ENCODE data around the gene TMCO6. TPM values are rescaled to one million over a fixed set of nuclear protein-coding genes. Genes with fewer than 3 reads are reported as not detected.

The TMCO6 gene
- total RNA-seq: 9.3 and 12.5 TPM in 2 replicates

DNA sequence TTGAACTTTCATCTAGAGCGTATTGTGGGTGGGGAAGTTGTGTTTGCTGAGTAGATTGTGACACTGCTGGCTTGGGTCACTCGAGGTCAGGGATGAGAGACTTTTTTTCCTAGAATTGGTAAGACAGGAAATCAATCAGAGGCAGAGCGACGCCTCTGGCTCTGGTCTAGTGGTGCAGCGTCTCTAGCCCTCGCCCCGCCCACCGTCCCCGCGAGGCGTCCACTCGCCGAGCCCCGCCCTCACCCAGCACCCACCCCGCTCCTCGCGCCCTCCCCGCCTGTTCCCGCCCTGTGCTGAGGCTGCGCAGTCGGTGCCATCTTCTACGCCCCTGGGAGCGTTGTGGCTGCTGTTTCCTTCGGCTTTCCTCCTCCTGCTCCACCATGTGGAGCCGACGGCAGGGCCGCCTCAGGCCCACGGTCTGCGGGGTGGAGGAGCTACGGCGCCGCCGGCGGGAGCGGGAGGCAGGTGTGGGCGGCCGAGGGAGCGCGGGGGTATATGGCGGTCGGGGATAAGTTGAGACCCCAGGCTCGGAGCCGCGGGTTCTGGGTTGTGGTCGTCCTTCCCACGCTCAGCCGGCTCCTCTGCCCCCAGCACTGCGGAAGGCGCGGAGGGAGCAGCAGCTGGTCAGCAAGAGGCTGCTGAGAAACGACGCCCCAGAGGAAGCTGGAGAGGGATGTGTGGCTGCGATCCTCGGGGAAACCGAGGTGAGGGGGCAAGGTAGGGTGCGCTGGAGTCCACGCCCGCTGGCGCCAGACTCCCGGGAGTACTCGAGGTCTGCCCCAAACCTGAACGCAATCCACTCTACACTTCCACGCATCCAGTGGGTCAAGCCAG lies at the start of gene TMCO6:
Gene TMCO6 (plus strand): TSS at position 304 of the 834 bp plus-strand sequence. CDS start 77 bp downstream, at position 381.

DNA sequence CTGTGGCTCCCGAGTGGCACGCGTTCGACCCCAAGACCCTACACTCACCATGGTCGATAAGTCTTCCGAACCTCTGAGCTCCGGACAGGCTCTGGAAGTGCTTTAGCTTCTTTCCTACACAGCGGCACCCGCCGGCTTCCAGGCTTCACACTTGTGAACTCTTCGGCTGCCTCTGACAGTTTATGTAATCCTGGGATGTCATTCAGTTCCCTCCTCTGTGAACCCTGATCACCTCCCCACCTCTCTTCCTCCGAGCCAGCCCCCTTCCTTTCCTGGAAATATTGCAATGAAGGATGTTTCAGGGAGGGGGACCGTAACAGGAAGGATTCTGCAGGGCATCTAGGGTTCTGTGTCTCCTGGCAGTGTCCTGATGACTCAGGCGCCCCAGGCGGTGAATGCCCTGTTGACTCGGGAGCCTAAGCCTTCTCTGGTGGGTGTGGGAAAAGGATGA lies 6.2 kb upstream of the TMCO6 start, which contains the start of gene CD14:
Gene CD14 (minus strand): TSS at position 155 of the 451 bp plus-strand sequence. CDS start 104 bp downstream, at position 51.

DNA sequence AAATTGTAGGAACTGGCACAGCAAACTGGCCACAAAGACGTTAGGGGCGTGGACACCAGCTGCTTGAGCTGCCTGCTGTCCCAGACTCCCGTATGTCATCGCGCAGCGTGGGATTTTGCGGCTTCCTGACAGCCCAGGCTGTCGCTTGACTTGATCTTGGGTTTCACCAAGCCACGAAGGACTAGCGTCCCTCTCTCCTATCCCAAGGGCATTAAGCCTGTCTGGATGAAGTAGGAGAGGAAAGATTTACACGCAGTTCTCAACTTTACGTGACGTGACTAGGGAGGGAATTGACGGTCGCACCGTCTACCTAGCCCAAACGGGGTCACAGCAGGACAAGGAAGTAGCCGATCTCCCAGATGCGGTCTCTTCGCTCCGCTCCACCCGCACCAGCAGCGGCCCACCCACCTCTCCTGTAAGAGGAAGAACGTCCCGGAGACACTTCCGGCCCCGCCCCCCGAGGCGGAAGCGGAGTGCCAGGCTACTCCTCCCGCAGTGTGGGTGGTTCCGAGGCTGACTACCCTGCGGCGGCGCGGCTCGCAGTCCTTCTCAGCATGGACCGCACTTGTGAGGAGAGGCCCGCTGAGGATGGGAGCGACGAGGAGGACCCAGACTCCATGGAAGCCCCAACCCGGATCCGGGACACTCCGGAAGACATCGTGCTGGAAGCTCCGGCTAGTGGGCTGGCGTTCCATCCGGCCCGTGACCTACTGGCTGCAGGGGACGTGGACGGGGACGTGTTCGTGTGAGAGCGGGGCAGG lies 25.3 kb downstream of the TMCO6 start, which contains the start of gene WDR55:
Gene WDR55 (plus strand): TSS at position 546 of the 761 bp plus-strand sequence. CDS start 9 bp downstream, at position 555.

DNA sequence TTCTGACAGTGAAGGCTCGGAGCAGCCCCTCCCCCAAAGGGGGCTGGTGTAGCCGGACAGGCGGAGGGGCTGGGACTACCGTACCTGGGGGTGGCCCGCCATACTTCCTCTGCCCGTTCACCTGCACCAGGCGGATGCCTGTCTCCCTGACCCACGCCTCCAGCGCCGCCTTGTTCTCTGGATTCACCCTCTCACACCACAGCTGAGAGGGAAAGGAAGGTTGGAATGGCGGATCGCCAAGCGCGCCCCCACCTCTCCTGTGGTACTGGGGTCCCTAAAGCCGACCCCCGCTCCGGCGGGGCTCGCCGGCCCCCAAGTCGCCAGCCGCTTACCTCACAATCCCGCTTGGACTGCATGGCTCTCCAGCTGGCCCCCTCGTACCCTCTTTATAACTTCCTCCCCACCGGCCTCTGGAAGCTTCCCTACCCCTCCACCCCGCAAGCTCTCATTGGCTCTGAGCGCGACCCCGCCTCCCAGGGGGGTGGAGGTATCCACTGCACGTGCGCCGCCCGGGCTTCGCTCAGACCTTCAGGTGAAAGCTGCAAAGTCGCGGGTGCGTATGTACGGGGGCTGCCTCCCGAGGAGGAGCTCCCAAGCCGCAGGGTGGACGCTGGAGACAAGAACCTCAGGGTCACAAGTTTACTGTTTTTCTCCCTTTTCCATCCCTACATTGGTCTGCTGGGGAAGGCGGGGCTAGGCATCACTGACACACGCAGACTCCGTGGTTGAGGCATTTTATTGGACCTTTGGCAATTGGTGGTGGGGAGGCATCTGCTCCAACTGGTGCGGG lies 34.1 kb downstream of the TMCO6 start, which contains the start of gene DND1:
Gene DND1 (minus strand): TSS at position 390 of the 790 bp plus-strand sequence. CDS start 34 bp downstream, at position 356.

DNA sequence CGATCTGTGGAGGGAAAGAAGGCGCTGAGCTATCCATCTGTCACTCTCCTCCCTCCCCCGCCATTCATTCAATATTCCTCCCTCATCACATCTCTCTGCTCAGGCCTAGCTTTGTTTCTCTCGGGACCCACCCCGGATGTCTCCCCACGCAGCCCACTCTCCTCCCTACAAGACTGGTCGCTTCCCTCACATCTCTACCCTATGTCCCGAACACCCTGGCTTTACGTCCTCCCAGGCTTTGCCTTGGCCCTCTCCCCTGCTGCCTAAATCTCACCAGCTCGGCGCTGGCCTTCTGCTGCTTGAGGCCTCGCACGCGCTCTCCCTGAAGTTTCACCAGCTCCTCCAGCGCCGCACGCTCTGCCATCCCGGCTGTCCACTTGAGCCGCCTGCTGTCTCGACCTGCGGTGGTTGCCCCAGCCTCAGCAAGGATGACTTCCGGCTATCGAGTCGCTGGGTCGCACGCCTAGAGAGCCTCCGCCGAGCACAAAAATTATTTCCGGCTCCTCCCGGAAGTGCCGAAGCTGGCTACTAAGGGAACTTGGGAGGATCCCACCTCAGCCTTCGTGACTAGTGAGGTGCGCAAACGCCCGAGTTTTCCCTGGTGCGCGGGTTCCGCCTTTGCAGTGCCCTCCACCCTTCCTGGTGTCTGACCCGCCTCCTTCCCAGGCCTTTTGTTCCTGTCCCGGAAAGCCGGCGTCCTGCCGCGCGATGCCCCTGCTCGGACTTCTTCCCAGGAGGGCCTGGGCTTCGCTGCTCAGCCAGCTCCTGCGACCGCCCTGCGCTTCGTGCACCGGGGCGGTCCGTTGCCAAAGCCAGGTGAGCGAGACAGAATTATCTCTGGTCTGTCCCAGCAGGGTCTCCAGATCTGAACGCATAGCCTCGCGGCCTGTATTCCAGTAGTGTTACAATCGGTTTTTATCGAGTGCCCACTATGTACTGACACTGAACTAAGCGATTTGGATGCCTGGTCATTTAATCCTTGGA lies 52.0 kb downstream of the TMCO6 start, which contains the start of the genes HARS1 and HARS2:
Gene HARS1 (minus strand): TSS at position 430 of the 984 bp plus-strand sequence. CDS start 66 bp downstream, at position 364.
Gene HARS2 (plus strand): TSS at position 515 of the 984 bp plus-strand sequence. CDS start 194 bp downstream, at position 709.

Other genes starting within 250 kb of the TMCO6 start
- 65.8 and 90.3 TPM in 2 replicates for gene ANKHD1, start 237.6 kb upstream of the TMCO6 start, total RNA-seq
- 1.5 and 3.3 TPM in 2 replicates for gene EIF4EBP3, start 91.8 kb upstream of the TMCO6 start, total RNA-seq
- gene SRA1, start 82.0 kb upstream of the TMCO6 start, total RNA-seq: 33.7 and 44.9 TPM in 2 replicates
- gene APBB3, start 74.9 kb upstream of the TMCO6 start, total RNA-seq: 20.2 and 28.5 TPM in 2 replicates
- 23.2 and 24.4 TPM in 2 replicates for gene SLC35A4, start 74.6 kb upstream of the TMCO6 start, total RNA-seq
- 0.44 and 0.50 TPM in 2 replicates for gene CD14, start 6.3 kb upstream of the TMCO6 start, total RNA-seq
- gene NDUFA2, start 8.2 kb downstream of the TMCO6 start, total RNA-seq: 45.8 and 46.8 TPM in 2 replicates
- gene IK, start 8.4 kb downstream of the TMCO6 start, total RNA-seq: 93.3 and 136 TPM in 2 replicates
- 34.9 and 36.7 TPM in 2 replicates for gene WDR55, start 25.5 kb downstream of the TMCO6 start, total RNA-seq
- gene DND1, start 34.1 kb downstream of the TMCO6 start, total RNA-seq: 0.17 and 0.29 TPM in 2 replicates
- gene HARS1, start 51.9 kb downstream of the TMCO6 start, total RNA-seq: 70.6 and 73.6 TPM in 2 replicates
- gene HARS2, start 52.0 kb downstream of the TMCO6 start, total RNA-seq: 32.7 and 40.9 TPM in 2 replicates
- 51.1 and 72.0 TPM in 2 replicates for gene ZMAT2, start 61.0 kb downstream of the TMCO6 start, total RNA-seq
- gene PCDHA1, start 146.7 kb downstream of the TMCO6 start, total RNA-seq: under 0.01 TPM in 1 of 2 replicates, not detected in the other
- gene PCDHA2, start 155.4 kb downstream of the TMCO6 start, total RNA-seq: 0.17 TPM in 1 of 2 replicates, not detected in the other
- gene PCDHA3, start 161.6 kb downstream of the TMCO6 start, total RNA-seq: 0.15 and 0.17 TPM in 2 replicates
- gene PCDHA4, start 167.6 kb downstream of the TMCO6 start, total RNA-seq: 0.29 and 0.33 TPM in 2 replicates
- gene PCDHA5, start 182.2 kb downstream of the TMCO6 start, total RNA-seq: under 0.01 TPM in 1 of 2 replicates, not detected in the other
- 0.44 and 0.50 TPM in 2 replicates for gene PCDHA6, start 188.5 kb downstream of the TMCO6 start, total RNA-seq
- gene PCDHA7, start 194.8 kb downstream of the TMCO6 start, total RNA-seq: 0.29 and 0.66 TPM in 2 replicates
- gene PCDHA8, start 201.7 kb downstream of the TMCO6 start, total RNA-seq: under 0.01 and 0.15 TPM in 2 replicates
- gene PCDHA9, start 208.9 kb downstream of the TMCO6 start, total RNA-seq: under 0.01 TPM in 2 replicates
- gene PCDHA10, start 216.4 kb downstream of the TMCO6 start, total RNA-seq: under 0.01 and 0.17 TPM in 2 replicates
- 0.29 and 0.50 TPM in 2 replicates for gene PCDHA11, start 229.5 kb downstream of the TMCO6 start, total RNA-seq
- under 0.01 TPM in 1 of 2 replicates, not detected in the other for gene PCDHA12, start 235.9 kb downstream of the TMCO6 start, total RNA-seq
- gene PCDHA13, start 242.7 kb downstream of the TMCO6 start, total RNA-seq: under 0.01 TPM in 2 replicates

All from smooth muscle cell of trachea (primary cell).